ENCODE data around the gene INTS4.

GRCh38 chr11:77981346-77981947, 13.0 kb downstream of the INTS4 start:
- TF ChIP-seq CTCF (IDR thresholded peaks at IDR 0.05; ENCODE audit: insufficient read depth, low read length, poor library complexity, severe bottlenecking): no peak
- TF ChIP-seq EZH2phosphoT487 (conservative IDR thresholded peaks at IDR 0.05; ENCODE audit: low read length): no peak

Measured in SU-DHL-6 (cell line).